ENCODE results near the gene SAMD13.

Gene SAMD13

GRCh38 chr1:84257617-84258016 lies 43.9 kb upstream of the SAMD13 start:
- Histone ChIP-seq H3K4ac (ENCODE audit: low read depth, low read length) (no peak overlapping the region), H4K5ac (ENCODE audit: low read length) (no peak overlapping the region), H3K27ac (ENCODE audit: low read depth, low read length) (no peak overlapping the region), H3K56ac (ENCODE audit: low read length) (no peak overlapping the region), H3K18ac (ENCODE audit: low read length) (no peak overlapping the region), H2BK120ac (ENCODE audit: low read depth, low read length) (no peak overlapping the region), H2BK15ac (replicated peaks; ENCODE audit: low read depth) (no peak overlapping the region), H3K4me3 (ENCODE audit: low read length) (no peak overlapping the region), H2BK5ac (ENCODE audit: low read length) (no peak overlapping the region), H3K36me3 (ENCODE audit: control insufficient read depth, insufficient read depth, low read length) (no peaks in the 10 kb centered on the region), H3K79me1 (ENCODE audit: low read length) (no peaks in the 10 kb centered on the region), H3K4me2 (ENCODE audit: low read length) (no peak overlapping the region), H3K79me2 (ENCODE audit: control insufficient read depth, insufficient read depth, low read length) (no peaks in the 10 kb centered on the region), H2AK5ac (ENCODE audit: low read length) (no peak overlapping the region), H3K9ac (ENCODE audit: low read length) (no peak overlapping the region), H4K8ac (ENCODE audit: low read depth, low read length) (no peak overlapping the region), H3K4me1 (ENCODE audit: control insufficient read depth, low read depth, low read length) (no peaks in the 10 kb centered on the region), H3K27me3 (ENCODE audit: insufficient read depth, low read length, poor library complexity) (no peaks in the 10 kb centered on the region), H3K23ac (ENCODE audit: low read length) (no peak overlapping the region)
- DNase-seq, result no peak
- WGBS (ENCODE audit: extremely low coverage, insufficient coverage, low lambda C conversion rate), result no CpG with 5 or more reads among the region's 2 CpGs

DNA sequence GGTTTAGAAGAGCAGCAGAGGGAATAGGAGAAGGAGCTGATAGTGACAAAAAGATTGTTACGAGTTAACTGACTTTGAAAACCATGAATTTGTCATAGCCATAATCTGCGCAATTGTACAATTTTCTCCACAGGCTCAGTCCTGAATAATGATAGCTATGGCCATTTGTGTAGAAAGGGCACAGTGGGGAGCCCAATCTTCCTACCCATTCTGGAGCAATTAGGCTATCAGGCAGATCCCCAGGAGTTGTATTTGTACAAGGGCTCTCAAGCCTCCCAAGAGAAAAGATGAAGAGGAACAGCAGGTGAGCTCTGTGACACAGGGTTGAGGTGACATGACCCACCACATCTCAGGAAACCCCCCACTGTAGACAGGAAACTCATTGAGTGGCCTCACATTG lies 42.1 kb upstream of the SAMD13 start:
- H3K79me1 ChIP-seq (ENCODE audit: low read length), result no peaks in the 10 kb centered on the region
- H3K23ac ChIP-seq (ENCODE audit: low read length), result no peak overlapping the region
- no peak overlapping the region for H3K56ac ChIP-seq (ENCODE audit: low read length)
- H3K4me1 ChIP-seq (ENCODE audit: control insufficient read depth, low read depth, low read length), result no peaks in the 10 kb centered on the region
- H3K36me3 ChIP-seq (ENCODE audit: control insufficient read depth, insufficient read depth, low read length), result no peaks in the 10 kb centered on the region
- H2AK5ac ChIP-seq (ENCODE audit: low read length), result no peak overlapping the region
- no peak overlapping the region for H3K9ac ChIP-seq (ENCODE audit: low read length)
- no peak overlapping the region for H2BK120ac ChIP-seq (ENCODE audit: low read depth, low read length)
- no peak overlapping the region for H2BK15ac ChIP-seq (replicated peaks; ENCODE audit: low read depth)
- no peak overlapping the region for H3K4ac ChIP-seq (ENCODE audit: low read depth, low read length)
- H3K27me3 ChIP-seq (ENCODE audit: insufficient read depth, low read length, poor library complexity), result no peaks in the 10 kb centered on the region
- no peaks in the 10 kb centered on the region for H3K79me2 ChIP-seq (ENCODE audit: control insufficient read depth, insufficient read depth, low read length)
- H3K4me2 ChIP-seq (ENCODE audit: low read length), result no peak overlapping the region
- no peak overlapping the region for H3K4me3 ChIP-seq (ENCODE audit: low read length)
- H3K27ac ChIP-seq (ENCODE audit: low read depth, low read length), result no peak overlapping the region
- H2BK5ac ChIP-seq (ENCODE audit: low read length), result no peak overlapping the region
- DNase-seq, result no peak
- WGBS (ENCODE audit: extremely low coverage, insufficient coverage, low lambda C conversion rate), result no CpG with 5 or more reads among the region's 2 CpGs
- H3K18ac ChIP-seq (ENCODE audit: low read length), result no peak overlapping the region
- H4K8ac ChIP-seq (ENCODE audit: low read depth, low read length), result no peak overlapping the region
- H4K5ac ChIP-seq (ENCODE audit: low read length), result no peak overlapping the region

GRCh38 chr1:84259989-84260388 lies 41.5 kb upstream of the SAMD13 start:
- WGBS (ENCODE audit: extremely low coverage, insufficient coverage, low lambda C conversion rate), result no CpG with 5 or more reads among the region's 2 CpGs

DNA sequence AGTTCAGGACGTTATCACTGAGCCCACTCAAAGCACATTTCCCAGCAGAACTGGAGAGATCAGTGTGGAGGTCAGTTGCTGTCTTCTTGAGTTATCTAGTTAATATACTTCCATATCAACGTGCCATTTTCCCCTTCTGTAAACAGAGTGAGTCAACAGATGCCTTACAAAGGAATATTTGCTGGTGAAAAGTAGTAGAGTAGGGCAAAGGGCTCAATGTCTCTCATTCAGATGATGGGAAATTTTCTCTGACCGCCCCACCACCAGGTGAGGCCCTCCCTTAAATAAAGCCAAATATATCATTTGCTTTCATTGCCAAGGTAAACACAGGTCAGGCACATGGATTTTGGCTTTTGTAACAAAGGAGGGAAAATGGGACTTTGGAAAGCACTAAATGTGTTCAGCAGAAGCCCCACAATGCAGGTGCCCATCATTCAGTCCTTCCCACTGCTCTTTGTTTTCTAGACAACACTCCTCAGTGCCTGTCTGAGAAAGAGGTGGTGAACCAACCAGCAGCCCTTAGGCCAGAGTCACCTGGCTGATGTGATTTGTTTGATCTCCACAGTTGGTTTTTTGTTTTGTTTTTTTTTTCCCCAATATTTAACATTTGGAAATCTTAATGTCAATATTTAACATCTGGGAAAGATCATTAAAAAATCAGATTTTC lies 40.5 kb upstream of the SAMD13 start:
- no peak overlapping the region for H2BK5ac ChIP-seq (ENCODE audit: low read length)
- no peak overlapping the region for H2BK15ac ChIP-seq (replicated peaks; ENCODE audit: low read depth)
- H4K5ac ChIP-seq (ENCODE audit: low read length), result no peak overlapping the region
- no peak overlapping the region for H3K4ac ChIP-seq (ENCODE audit: low read depth, low read length)
- H2AK5ac ChIP-seq (ENCODE audit: low read length), result no peak overlapping the region
- H3K27ac ChIP-seq (ENCODE audit: low read depth, low read length), result no peak overlapping the region
- H3K9ac ChIP-seq (ENCODE audit: low read length), result no peak overlapping the region
- H3K4me1 ChIP-seq (ENCODE audit: control insufficient read depth, low read depth, low read length), result no peaks in the 10 kb centered on the region
- H3K4me3 ChIP-seq (ENCODE audit: low read length), result no peak overlapping the region
- no peak overlapping the region for H3K4me2 ChIP-seq (ENCODE audit: low read length)
- no peaks in the 10 kb centered on the region for H3K36me3 ChIP-seq (ENCODE audit: control insufficient read depth, insufficient read depth, low read length)
- H3K23ac ChIP-seq (ENCODE audit: low read length), result no peak overlapping the region
- DNase-seq, result no peak
- H3K18ac ChIP-seq (ENCODE audit: low read length), result no peak overlapping the region
- no peaks in the 10 kb centered on the region for H3K79me1 ChIP-seq (ENCODE audit: low read length)
- H4K8ac ChIP-seq (ENCODE audit: low read depth, low read length), result no peak overlapping the region
- no CpG with 5 or more reads among the region's 3 CpGs for WGBS (ENCODE audit: extremely low coverage, insufficient coverage, low lambda C conversion rate)
- H3K79me2 ChIP-seq (ENCODE audit: control insufficient read depth, insufficient read depth, low read length), result no peaks in the 10 kb centered on the region
- no peak overlapping the region for H2BK120ac ChIP-seq (ENCODE audit: low read depth, low read length)
- no peak overlapping the region for H3K56ac ChIP-seq (ENCODE audit: low read length)
- no peaks in the 10 kb centered on the region for H3K27me3 ChIP-seq (ENCODE audit: insufficient read depth, low read length, poor library complexity)

More at GRCh38 chr1:84259989-84260388, 41.5 kb upstream of the SAMD13 start:
- H2AK5ac ChIP-seq (ENCODE audit: low read length), result no peak overlapping the region
- H4K5ac ChIP-seq (ENCODE audit: low read length), result no peak overlapping the region
- H3K4me1 ChIP-seq (ENCODE audit: control insufficient read depth, low read depth, low read length), result no peaks in the 10 kb centered on the region
- no peak overlapping the region for H3K9ac ChIP-seq (ENCODE audit: low read length)
- H2BK120ac ChIP-seq (ENCODE audit: low read depth, low read length), result no peak overlapping the region
- H3K36me3 ChIP-seq (ENCODE audit: control insufficient read depth, insufficient read depth, low read length), result no peaks in the 10 kb centered on the region
- H3K56ac ChIP-seq (ENCODE audit: low read length), result no peak overlapping the region
- H3K4ac ChIP-seq (ENCODE audit: low read depth, low read length), result no peak overlapping the region
- H4K8ac ChIP-seq (ENCODE audit: low read depth, low read length), result no peak overlapping the region
- no peaks in the 10 kb centered on the region for H3K27me3 ChIP-seq (ENCODE audit: insufficient read depth, low read length, poor library complexity)
- DNase-seq, result no peak
- no peak overlapping the region for H3K27ac ChIP-seq (ENCODE audit: low read depth, low read length)
- no peak overlapping the region for H3K18ac ChIP-seq (ENCODE audit: low read length)
- H3K4me3 ChIP-seq (ENCODE audit: low read length), result no peak overlapping the region
- no peak overlapping the region for H2BK15ac ChIP-seq (replicated peaks; ENCODE audit: low read depth)
- no peaks in the 10 kb centered on the region for H3K79me1 ChIP-seq (ENCODE audit: low read length)
- no peak overlapping the region for H3K4me2 ChIP-seq (ENCODE audit: low read length)
- H3K79me2 ChIP-seq (ENCODE audit: control insufficient read depth, insufficient read depth, low read length), result no peaks in the 10 kb centered on the region
- no peak overlapping the region for H3K23ac ChIP-seq (ENCODE audit: low read length)
- no peak overlapping the region for H2BK5ac ChIP-seq (ENCODE audit: low read length)

DNA sequence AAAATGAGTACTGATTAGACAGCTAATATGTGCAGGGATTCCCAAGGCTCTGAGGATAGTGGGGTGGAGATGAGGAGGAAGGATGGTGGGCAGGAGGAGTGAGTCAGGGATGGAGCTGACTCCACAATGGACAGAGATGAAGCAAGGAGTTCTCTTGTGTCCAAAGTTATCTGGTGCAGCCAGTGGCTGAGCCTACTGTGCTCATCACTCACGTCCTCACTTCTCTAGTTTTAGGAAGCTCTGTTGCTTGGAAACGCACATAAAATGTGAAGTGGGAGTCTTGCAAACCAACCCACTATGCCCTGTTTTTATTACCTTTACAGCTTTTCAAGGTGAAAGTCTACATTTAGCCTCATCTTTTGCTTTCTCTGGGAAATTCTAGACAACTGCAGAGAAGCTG lies 36.5 kb upstream of the SAMD13 start:
- Histone ChIP-seq H3K36me3 (ENCODE audit: control insufficient read depth, insufficient read depth, low read length) (no peaks in the 10 kb centered on the region), H3K27ac (ENCODE audit: low read depth, low read length) (no peak overlapping the region), H3K79me1 (ENCODE audit: low read length) (no peaks in the 10 kb centered on the region), H2BK15ac (replicated peaks; ENCODE audit: low read depth) (no peak overlapping the region), H4K8ac (ENCODE audit: low read depth, low read length) (no peak overlapping the region), H3K56ac (ENCODE audit: low read length) (no peak overlapping the region), H3K4me3 (ENCODE audit: low read length) (no peak overlapping the region), H3K23ac (ENCODE audit: low read length) (no peak overlapping the region), H3K4me2 (ENCODE audit: low read length) (no peak overlapping the region), H3K27me3 (ENCODE audit: insufficient read depth, low read length, poor library complexity) (no peaks in the 10 kb centered on the region), H3K18ac (ENCODE audit: low read length) (no peak overlapping the region), H2BK5ac (ENCODE audit: low read length) (no peak overlapping the region), H2BK120ac (ENCODE audit: low read depth, low read length) (no peak overlapping the region), H3K79me2 (ENCODE audit: control insufficient read depth, insufficient read depth, low read length) (no peaks in the 10 kb centered on the region), H3K9ac (ENCODE audit: low read length) (no peak overlapping the region), H2AK5ac (ENCODE audit: low read length) (no peak overlapping the region), H3K4ac (ENCODE audit: low read depth, low read length) (no peak overlapping the region), H4K5ac (ENCODE audit: low read length) (no peak overlapping the region), H3K4me1 (ENCODE audit: control insufficient read depth, low read depth, low read length) (no peaks in the 10 kb centered on the region)
- no peak for DNase-seq
- WGBS (ENCODE audit: extremely low coverage, insufficient coverage, low lambda C conversion rate), result no CpG with 5 or more reads among the region's 2 CpGs

GRCh38 chr1:84265867-84266266 lies 35.6 kb upstream of the SAMD13 start:
- Histone ChIP-seq H2AK5ac (ENCODE audit: low read length) (no peak overlapping the region), H3K27ac (ENCODE audit: low read depth, low read length) (no peak overlapping the region), H3K27me3 (ENCODE audit: insufficient read depth, low read length, poor library complexity) (no peaks in the 10 kb centered on the region), H3K36me3 (ENCODE audit: control insufficient read depth, insufficient read depth, low read length) (no peaks in the 10 kb centered on the region), H3K9ac (ENCODE audit: low read length) (no peak overlapping the region), H4K5ac (ENCODE audit: low read length) (no peak overlapping the region), H3K4me2 (ENCODE audit: low read length) (no peak overlapping the region), H3K79me2 (ENCODE audit: control insufficient read depth, insufficient read depth, low read length) (no peaks in the 10 kb centered on the region), H3K18ac (ENCODE audit: low read length) (no peak overlapping the region), H2BK120ac (ENCODE audit: low read depth, low read length) (no peak overlapping the region), H3K4ac (ENCODE audit: low read depth, low read length) (no peak overlapping the region), H3K4me1 (ENCODE audit: control insufficient read depth, low read depth, low read length) (no peaks in the 10 kb centered on the region), H3K23ac (ENCODE audit: low read length) (no peak overlapping the region), H3K56ac (ENCODE audit: low read length) (no peak overlapping the region), H2BK15ac (replicated peaks; ENCODE audit: low read depth) (no peak overlapping the region), H3K4me3 (ENCODE audit: low read length) (no peak overlapping the region), H2BK5ac (ENCODE audit: low read length) (no peak overlapping the region), H4K8ac (ENCODE audit: low read depth, low read length) (no peak overlapping the region), H3K79me1 (ENCODE audit: low read length) (no peaks in the 10 kb centered on the region)
- DNase-seq, result no peak
- no CpG with 5 or more reads among the region's 3 CpGs for WGBS (ENCODE audit: extremely low coverage, insufficient coverage, low lambda C conversion rate)

All from mesendoderm (in vitro differentiated cells).